A673 (cell line): ENCODE measurements around the gene KLHL30. TPM values are rescaled to one million over a fixed set of nuclear protein-coding genes. Genes with fewer than 3 reads are reported as not detected.
A peak's percentile ranks its signal among the peaks of the same experiment; 100 is the strongest.

Source experiments
- BruUV-seq: library from RNA; stranded (reverse); fragments of 400-500 nt; replicated peaks from 2 replicates; lab custom pipeline; 2021; lab: Mats Ljungman, UMichigan
- CTCF ChIA-PET: fragments of 300-600 bp; sonication (Branson Sonifier 250); formaldehyde crosslinking; loops from one replicate; lab custom pipeline; 2022; ENCODE audit warnings: antibody characterized with exemption; lab: Charles Lee
- POLR2A ChIA-PET: fragments of 300-600 bp; sonication (Branson Sonifier 250); formaldehyde crosslinking; loops from one replicate; lab custom pipeline; 2022; ENCODE audit warnings: antibody characterized with exemption; ENCODE audit not compliant: low non-redundant PET; lab: Charles Lee
- DNase-seq: peaks from one replicate; pipeline ENCODE4 v3.0.0-alpha.2; 2015; ENCODE audit warnings: low spot score
- H3K27ac ChIP-seq: fragments of 200-600 bp; sonication (generic); 2 replicates; pipeline ENCODE4 v1.5.1; 2016; ENCODE audit warnings: mixed run types, low read depth, mild to moderate bottlenecking, mixed read lengths, antibody characterized with exemption, low read length; ENCODE audit not compliant: poor library complexity, severe bottlenecking
- H3K27me3 ChIP-seq: fragments of 200-600 bp; sonication (generic); replicated peaks from 2 replicates; pipeline ENCODE4 v1.6.1; 2017; ENCODE audit warnings: mixed run types, low read depth, mild to moderate bottlenecking, mixed read lengths, antibody characterized with exemption, low read length; ENCODE audit not compliant: insufficient read depth, poor library complexity
- H3K36me3 ChIP-seq: fragments of 200-600 bp; sonication (generic); 2 replicates; pipeline ENCODE4 v1.6.1; 2016; ENCODE audit warnings: mixed run types, mild to moderate bottlenecking, mixed read lengths, antibody characterized with exemption, low read length; ENCODE audit not compliant: insufficient read depth, poor library complexity, severe bottlenecking
- H3K4me1 ChIP-seq: fragments of 200-600 bp; sonication (generic); 2 replicates; pipeline ENCODE4 v1.6.1; 2017; ENCODE audit warnings: mixed run types, mild to moderate bottlenecking, mixed read lengths, antibody characterized with exemption, low read length; ENCODE audit not compliant: insufficient read depth, poor library complexity, severe bottlenecking
- H3K4me3 ChIP-seq: fragments of 200-600 bp; sonication (generic); 2 replicates; pipeline ENCODE4 v1.5.1; 2016; ENCODE audit warnings: low read depth, mixed run types, mild to moderate bottlenecking, mixed read lengths, low read length; ENCODE audit not compliant: poor library complexity, severe bottlenecking
- H3K9me3 ChIP-seq: fragments of 200-600 bp; sonication (generic); 2 replicates; pipeline ENCODE4 v1.6.1; 2016; ENCODE audit warnings: mixed run types, low read depth, mild to moderate bottlenecking, mixed read lengths, antibody characterized with exemption, low read length; ENCODE audit not compliant: poor library complexity, severe bottlenecking
- CTCF ChIP-seq: fragments of 300-800, 200-600 bp; sonication (generic); conservative IDR thresholded peaks from 2 replicates; pipeline ENCODE4 v1.5.1; 2017; ENCODE audit warnings: low read depth, mild to moderate bottlenecking, antibody characterized with exemption, low read length, moderate library complexity, mixed read lengths
- EZH2 ChIP-seq: fragments of 200-600 bp; sonication (generic); IDR thresholded peaks from 2 replicates; pipeline ENCODE4 v1.6.1; 2017; ENCODE audit warnings: borderline replicate concordance, low read depth, mild to moderate bottlenecking, mixed read lengths, antibody characterized with exemption, low read length; ENCODE audit not compliant: poor library complexity, severe bottlenecking
- intact Hi-C: fragments of 100-400 bp; cut with micrococcal nuclease; formaldehyde crosslinking; loops from one replicate; pipeline ENCODE4 v1.10.0; 2022; ENCODE audit not compliant: unreplicated experiment
- total RNA-seq: library from RNA; stranded (reverse); gene quantifications from 2 replicates; pipeline ENCODE4 v1.2.3, GENCODE V29; 2021

Gene KLHL30
- total RNA-seq, 1 experiment from 2014 or later: not detected

GRCh38 chr2:238159071-238159539, 20.6 kb downstream of the KLHL30 start:
- no peak overlapping the region for H3K27ac ChIP-seq
- H3K4me3 ChIP-seq: peak overlapping the region; percentile 48
- BruUV-seq: no TSS peak
- POLR2A ChIA-PET: no interaction called here
- no peaks in the 10 kb centered on the region for H3K9me3 ChIP-seq
- H3K36me3 ChIP-seq: no peaks in the 10 kb centered on the region
- CTCF ChIA-PET: interaction anchor here (0.6 to 0.7 kb wide), 2 partner anchors 104 to 586 kb away, joined by 3 to 4 read pairs; no protein-coding TSS in a partner anchor
- TF ChIP-seq EZH2 (no peak), CTCF (no peak)
- H3K27me3 ChIP-seq: peaks cover 6% of the 10 kb centered on the region
- DNase-seq: peak; percentile 49
- no peaks in the 10 kb centered on the region for H3K4me1 ChIP-seq
- intact Hi-C loops: no loop called here

- BruUV-seq: no TSS peak
- H3K4me3 ChIP-seq: peak overlapping the region; percentile 48
- peaks cover 6% of the 10 kb centered on the region for H3K27me3 ChIP-seq
- no peak overlapping the region for H3K27ac ChIP-seq
- H3K4me1 ChIP-seq: no peaks in the 10 kb centered on the region
- ChIA-PET POLR2A (no interaction called here), CTCF (interaction anchor here (0.6 to 0.7 kb wide), 2 partner anchors 88 to 104 kb away, joined by 3 to 4 read pairs; no protein-coding TSS in a partner anchor)
- no peaks in the 10 kb centered on the region for H3K36me3 ChIP-seq
- no peak for DNase-seq
- TF ChIP-seq EZH2 (no peak), CTCF (no peak)
- intact Hi-C loops: loop anchor here (5.0 kb wide), 1 partner anchor 103 kb away; no protein-coding TSS in a partner anchor
- no peaks in the 10 kb centered on the region for H3K9me3 ChIP-seq
These were observed 21.3 kb downstream of the KLHL30 start for GRCh38 chr2:238159661-238160205.

- Histone ChIP-seq H3K9me3 (no peaks in the 10 kb centered on the region), H3K36me3 (no peaks in the 10 kb centered on the region), H3K4me1 (no peaks in the 10 kb centered on the region), H3K27me3 (peaks cover 6% of the 10 kb centered on the region), H3K4me3 (no peak overlapping the region), H3K27ac (no peak overlapping the region)
- POLR2A ChIA-PET: no interaction called here
- CTCF ChIA-PET: interaction anchor here (0.6 kb wide), 1 partner anchor 87 kb away, joined by 3 read pairs; no protein-coding TSS in a partner anchor
- intact Hi-C loops: loop anchor here (5.0 kb wide), 1 partner anchor 102 kb away; no protein-coding TSS in a partner anchor
- no TSS peak for BruUV-seq
- no peak for TF ChIP-seq EZH2
- TF ChIP-seq CTCF: peak; percentile 41
- DNase-seq: no peak
These were observed 22.0 kb downstream of the KLHL30 start for GRCh38 chr2:238160206-238161129.
